IPS-11a (cell line): ENCODE results near the gene GLRB.
A peak's percentile ranks its signal among the peaks of the same experiment; 100 is the strongest.
"Not testable (repeated sequence)": the region's sequence is repeated elsewhere in the genome, so short reads cannot be mapped to it uniquely, and the experiment has no call there.

Experiments
- H3K4me3 ChIP-seq: one replicate; pipeline ENCODE4 v1.5.1; 2013; ENCODE audit warnings: low read depth, low read length, control low read depth

GLRB gene

GRCh38 chr4:157127571-157127970 lies 51.6 kb downstream of the GLRB start:
- H3K4me3 ChIP-seq: no peak overlapping the region

- H3K4me3 ChIP-seq: no peak overlapping the region
These were observed 52.4 kb downstream of the GLRB start for GRCh38 chr4:157128395-157128794.

DNA sequence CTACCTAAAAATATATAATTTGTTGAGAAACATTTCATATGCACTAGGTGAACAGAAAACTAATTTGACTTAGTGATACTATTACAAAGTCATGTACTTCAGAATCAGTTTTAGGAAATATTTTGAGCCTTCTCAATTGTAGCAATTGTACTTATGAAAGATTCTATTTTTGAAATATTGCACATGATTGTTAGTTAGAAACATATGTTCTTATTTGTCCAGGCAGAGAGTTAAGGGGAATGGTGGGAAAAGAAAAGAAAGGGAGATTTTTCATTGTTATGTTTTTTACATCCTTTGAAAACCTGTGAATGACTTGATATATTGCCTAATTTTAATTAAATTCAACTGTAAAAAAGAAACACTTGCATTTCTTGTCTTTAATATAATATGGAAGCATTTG lies 66.0 kb downstream of the GLRB start:
- H3K4me3 ChIP-seq: no peak overlapping the region

GRCh38 chr4:157143369-157143768 lies 67.4 kb downstream of the GLRB start:
- H3K4me3 ChIP-seq: no peak overlapping the region

DNA sequence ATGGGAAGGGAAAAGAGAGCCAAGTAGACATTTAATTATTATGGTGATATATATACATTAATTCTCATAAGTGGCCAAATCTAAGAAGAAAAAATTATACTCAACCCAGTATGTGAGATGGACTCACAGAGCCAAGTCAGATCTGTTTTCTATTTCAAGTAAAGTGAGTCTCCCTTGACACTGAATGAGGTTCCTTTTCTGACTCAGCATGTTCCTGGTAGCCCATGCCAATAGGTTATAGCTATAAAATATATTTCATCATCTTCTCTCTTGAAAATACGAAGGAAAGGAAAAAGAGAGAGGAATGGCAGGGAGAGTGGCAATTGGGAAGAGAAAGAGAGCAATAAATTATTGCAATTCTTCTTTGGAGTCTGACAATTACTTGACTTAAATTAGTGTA lies 75.8 kb downstream of the GLRB start:
- H3K4me3 ChIP-seq: no peak overlapping the region

DNA sequence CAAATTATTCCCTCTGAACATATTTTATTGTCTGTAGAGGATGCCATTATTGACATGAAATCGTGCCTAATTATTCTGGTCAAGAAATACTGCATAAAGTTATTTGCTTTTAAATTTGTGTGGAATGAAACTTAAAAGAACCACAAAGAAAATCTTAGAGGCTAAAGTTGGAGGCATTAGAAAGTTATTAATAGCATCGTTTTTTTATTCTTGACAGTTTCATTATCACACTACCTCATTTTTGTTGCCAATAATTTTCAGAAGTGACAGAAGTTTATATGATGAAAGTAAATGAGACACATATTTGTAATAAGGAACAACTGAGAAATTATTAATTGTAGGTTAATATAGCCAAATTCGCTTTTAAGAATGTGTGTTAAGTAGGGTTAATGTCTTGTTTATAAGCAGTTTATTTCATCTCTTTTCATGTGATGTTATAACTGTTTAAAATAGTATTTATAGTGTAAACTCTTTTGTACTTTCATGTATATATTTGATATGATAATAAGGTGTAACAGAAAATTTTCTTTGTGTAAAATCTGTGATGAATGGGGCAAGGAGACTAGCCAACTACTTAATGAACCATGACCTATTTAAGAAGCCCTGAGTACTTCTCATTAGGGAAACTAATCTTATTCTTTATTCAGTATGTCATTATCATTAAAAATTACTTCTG lies 90.1 kb downstream of the GLRB start:
- no peak overlapping the region for H3K4me3 ChIP-seq

DNA sequence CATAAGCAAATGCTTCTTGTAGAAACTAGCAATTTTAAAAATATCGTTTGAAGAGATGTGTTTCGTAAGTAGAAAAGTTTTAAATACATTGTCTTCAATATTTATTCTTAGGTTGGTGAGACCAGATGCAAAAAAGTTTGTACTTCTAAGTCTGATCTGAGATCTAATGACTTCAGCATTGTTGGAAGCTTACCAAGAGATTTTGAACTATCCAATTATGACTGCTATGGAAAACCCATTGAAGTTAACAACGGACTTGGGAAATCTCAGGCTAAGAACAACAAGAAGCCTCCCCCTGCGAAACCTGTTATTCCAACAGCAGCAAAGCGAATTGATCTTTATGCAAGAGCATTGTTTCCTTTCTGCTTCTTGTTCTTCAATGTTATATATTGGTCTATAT lies 94.4 kb downstream of the GLRB start:
- no peak overlapping the region for H3K4me3 ChIP-seq

- no peak overlapping the region for H3K4me3 ChIP-seq
These were observed 96.1 kb downstream of the GLRB start for GRCh38 chr4:157172011-157172410.

DNA sequence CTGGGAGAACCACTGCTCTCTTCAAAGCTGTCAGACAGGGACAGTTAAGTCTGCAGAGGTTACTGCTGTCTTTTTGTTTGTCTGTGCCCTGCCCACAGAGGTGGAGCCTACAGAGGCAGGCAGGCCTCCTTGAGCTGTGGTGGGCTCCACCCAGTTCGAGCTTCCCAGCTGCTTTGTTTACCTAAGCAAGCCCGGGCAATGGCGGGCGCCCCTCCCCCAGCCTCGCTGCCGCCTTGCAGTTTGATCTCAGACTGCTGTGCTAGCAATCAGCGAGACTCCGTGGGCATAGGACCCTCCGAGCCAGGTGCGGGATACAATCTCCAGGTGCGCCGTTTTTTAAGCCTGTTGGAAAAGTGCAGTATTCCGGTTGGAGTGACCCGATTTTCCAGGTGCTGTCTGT lies 104.3 kb downstream of the GLRB start:
- H3K4me3 ChIP-seq: not testable (repeated sequence)

GRCh38 chr4:157184300-157184699 lies 108.3 kb downstream of the GLRB start:
- no peak overlapping the region for H3K4me3 ChIP-seq

DNA sequence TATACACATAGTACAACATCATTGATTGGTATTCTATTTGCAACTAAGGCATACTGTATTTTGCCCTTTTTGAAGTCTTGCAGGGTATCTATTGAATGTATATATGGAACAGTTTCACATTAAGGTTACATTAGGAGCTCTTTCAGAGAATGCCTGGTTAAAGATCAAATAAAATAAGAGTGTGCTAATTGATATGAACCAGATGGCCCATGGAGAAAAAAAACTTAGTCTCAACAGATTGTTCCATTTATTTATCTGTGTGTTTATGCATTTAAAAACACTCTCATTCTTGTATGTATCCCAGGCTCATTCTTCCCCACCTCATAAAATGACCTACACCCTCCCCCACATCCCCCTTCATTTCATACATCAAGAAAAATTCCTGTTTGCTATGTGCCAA lies 109.4 kb downstream of the GLRB start:
- H3K4me3 ChIP-seq: no peak overlapping the region

GRCh38 chr4:157195374-157195773 lies 119.4 kb downstream of the GLRB start:
- no peak overlapping the region for H3K4me3 ChIP-seq

GRCh38 chr4:157196046-157196445 lies 120.1 kb downstream of the GLRB start:
- no peak overlapping the region for H3K4me3 ChIP-seq

DNA sequence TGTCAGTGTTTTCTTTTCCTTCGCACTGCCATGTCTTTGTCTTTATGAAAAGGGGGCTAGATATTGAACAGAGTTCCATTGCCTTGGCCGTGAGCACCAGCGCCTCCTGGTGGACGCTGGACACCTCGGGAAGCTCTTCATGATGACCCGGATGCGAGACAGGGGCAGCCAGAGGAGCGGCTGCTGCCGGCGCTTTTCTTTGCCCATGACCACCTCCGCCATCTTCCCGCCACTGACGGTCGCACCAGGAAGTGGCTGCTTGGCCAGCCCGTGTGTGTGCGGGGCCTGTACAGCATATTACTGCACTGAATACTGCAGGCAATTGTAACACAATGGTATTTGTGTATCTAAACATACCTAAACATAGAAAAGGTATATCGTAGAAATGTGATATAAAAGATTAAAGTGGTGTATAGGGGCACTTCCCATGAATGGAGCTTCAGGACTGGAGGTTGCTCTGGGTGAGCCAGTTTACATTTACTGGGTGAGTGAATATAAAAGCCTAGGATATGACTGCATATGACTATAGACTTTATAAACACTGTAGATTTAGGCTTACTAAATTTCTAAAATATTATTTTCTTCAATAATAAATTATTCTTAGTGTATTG lies 128.8 kb downstream of the GLRB start:
- H3K4me3 ChIP-seq: no peak overlapping the region

DNA sequence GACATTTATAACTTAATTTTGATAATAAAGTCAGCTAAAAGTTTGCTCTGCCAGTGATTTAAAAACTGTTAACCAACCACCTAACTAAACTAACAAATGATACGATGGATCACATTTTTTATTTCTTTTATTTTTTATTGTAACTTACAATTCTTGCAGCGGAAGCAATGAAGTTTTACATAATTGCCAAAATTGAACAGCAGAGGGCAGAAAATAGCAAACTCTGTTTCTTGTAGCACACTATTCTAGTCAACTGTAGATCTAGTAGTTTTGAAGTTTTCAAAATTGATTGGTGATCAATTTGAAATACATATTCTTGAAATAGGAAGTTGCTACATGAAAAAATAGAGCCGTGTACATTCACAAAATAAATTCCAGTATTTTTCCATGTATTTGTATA lies 141.8 kb downstream of the GLRB start:
- no peak overlapping the region for H3K4me3 ChIP-seq

DNA sequence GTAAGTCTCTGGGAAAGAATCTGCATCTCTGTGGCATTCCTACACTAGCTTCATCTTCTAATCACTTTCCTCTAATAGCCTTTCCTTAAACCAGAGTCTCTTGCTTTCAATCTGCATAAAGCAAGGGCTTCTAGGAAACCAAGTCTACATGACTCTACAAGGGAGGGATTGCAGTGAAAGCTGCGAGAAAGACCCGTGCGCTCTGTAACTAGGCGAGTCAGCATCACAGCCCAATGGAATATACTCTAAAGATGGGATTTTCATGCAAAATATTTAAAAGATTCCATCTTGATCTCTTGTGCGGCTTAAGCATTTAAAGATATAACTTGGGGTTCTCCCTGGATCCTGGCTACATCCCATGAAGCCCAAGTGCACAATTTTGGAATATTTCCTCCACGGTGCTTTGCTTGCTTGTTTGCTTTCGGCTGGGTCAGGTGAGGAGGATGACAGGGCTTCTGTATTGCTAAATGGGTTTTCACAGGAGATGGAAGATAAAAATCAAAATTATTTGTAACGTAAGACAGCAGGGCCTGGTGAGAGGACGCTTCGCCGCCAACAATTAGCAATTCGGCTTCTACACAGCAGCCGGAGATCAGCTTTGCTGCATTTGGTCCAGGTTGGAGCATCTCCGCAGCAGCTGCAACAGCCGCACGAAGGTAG lies 143.9 kb downstream of the GLRB start:
- no peak overlapping the region for H3K4me3 ChIP-seq

DNA sequence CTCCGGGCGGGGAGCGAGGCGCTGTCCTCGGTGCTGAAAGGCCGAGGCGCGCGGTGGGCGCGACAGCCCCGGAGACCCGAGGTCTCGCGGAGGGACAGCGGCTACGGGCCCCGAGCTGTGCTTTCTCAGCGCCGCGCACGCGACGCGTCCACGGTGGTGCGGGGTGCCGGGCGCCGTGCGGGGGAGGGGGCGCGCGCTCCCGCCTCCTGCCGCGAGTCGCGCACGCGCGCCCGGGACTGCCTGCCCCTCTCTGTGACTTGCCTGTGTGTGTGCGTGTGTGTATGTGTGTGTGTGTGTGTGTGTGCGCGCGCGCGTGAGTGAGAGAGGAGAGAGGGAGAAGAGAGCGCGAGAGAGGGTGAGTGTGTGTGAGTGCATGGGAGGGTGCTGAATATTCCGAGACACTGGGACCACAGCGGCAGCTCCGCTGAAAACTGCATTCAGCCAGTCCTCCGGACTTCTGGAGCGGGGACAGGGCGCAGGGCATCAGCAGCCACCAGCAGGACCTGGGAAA lies 144.5 kb downstream of the GLRB start, which contains the start of gene GRIA2:
TSS of gene GRIA2 (plus strand) at position 358 of the 511 bp plus-strand sequence. CDS start 315 bp downstream, outside the sequence.
- H3K4me3 ChIP-seq: peak within 1 kb of the TSS; percentile 35

DNA sequence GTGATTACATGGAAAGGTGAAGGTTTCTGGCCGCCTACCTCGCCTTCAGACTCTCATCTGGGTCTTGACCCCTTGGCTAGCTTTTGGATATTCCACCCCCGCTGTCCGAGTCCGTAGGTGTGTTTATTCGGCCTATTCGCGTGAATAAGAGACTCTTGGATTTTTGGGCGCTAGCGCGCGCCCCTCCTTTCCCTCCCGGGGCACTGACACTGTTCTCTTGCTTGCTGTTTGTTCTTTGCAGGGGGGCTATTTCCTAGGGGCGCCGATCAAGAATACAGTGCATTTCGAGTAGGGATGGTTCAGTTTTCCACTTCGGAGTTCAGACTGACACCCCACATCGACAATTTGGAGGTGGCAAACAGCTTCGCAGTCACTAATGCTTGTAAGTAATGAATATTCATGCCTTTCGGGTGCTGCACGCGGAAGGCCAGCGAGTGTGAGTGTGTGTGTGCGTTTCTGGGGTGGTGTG lies 145.5 kb downstream of the GLRB start:
- peak overlapping the region; percentile 72 for H3K4me3 ChIP-seq
